Activated CD4-positive, CD25-positive, alpha-beta regulatory T cell treated with anti-CD3 and anti-CD28 coated beads, Interleukin-2, amount 50 U/mL, for 72 hours (primary cell): ENCODE data around the gene OCA2.
"Not testable (repeated sequence)": the region's sequence is repeated elsewhere in the genome, so short reads cannot be mapped to it uniquely, and the experiment has no call there.

ENCODE experiments used
- DNase-seq: peaks from one replicate; pipeline ENCODE4 v3.0.0; 2021

Gene OCA2

DNA sequence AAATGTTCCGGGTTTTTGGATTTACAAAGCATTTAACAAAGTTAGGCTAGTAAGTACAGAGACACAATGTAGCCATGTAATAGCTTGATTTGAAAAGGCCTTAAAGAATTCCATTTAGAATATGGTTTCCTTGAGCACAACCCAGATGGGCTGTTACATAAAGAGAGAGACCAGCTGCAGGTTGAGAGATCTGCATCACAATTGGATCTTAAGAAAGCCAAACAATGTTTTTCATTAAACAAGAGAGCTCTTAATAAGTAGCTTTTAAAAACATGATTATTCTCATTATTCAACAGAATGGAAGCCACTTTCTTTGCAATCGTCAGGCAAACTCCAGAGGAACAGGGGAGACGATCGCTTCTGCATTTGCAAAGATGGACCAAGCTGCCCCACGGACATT, 300.3 kb downstream of the OCA2 start:
- DNase-seq = no peak

- DNase-seq = no peak
Measured at GRCh38 chr15:27797765-27798164, 301.4 kb downstream of the OCA2 start.

DNA sequence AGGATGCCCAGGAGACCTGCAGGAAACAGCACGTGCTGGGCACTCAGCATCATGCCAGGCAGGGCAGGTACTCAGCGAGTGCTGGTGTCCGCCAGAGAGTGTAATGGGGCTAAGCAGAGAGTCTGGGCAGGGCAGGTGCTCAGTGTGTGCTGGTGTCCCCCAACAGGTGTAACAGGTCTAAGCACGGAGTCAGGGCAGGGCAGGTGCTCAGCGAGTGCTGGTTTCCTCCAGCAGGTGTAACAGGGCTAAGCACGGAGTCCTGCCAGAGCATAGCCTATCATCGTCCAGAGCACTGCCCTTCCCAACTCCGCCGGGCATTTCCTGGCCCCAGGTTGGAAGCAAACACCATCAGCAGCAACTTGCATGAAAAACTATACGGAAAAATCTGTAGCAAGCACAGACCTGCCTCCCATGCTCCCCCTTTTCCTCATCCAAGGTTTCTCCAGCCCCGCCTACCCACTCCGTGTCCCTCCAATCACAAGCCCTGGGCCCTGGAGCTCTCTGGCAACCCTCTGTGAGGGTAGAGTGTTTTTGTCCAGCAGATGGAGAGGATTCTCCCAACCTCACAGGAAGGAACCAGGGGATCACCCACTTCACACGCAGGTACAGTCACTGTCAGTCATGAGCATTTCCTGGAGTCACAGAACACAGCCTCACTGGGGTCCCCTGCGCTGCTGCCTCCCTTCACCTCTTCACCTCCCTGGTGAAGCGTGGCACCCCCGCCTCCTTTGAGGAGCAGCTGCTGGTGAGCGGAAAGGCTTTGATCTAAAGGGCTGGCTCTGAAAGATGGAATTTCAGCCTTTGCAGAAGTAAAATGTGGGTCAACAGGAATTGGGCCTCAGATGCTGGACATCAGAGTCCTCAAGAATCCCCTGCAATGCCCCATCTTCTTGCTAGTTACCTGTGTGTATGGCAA, 302.5 kb downstream of the OCA2 start:
- no peak for DNase-seq

DNA sequence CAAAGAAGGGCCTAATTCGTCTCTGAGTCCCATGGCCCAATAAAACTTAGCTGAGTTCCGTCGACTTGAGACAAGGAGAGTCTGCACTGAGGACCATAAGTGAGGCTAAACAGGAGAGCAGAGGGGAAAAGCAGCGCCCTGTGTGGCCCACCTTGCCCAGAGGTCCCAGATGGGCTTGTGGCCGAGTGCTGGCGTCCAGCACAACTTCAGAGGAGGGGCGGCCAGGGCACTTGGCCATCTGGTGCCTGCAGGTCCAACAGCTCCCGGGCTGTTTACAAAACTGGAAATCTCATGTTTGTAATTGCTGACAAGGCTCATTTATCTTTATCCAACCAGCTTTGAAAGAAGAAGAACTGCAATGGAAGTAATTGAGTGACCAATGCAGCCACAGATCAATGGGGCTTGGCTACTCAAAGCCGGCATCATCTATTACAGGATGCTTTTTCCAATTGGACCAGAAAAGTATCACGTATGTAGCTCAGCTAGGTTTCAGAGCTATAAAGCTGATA, 306.3 kb downstream of the OCA2 start:
- DNase-seq = no peak

GRCh38 chr15:27790270-27790669, 308.8 kb downstream of the OCA2 start:
- DNase-seq = no peak

DNA sequence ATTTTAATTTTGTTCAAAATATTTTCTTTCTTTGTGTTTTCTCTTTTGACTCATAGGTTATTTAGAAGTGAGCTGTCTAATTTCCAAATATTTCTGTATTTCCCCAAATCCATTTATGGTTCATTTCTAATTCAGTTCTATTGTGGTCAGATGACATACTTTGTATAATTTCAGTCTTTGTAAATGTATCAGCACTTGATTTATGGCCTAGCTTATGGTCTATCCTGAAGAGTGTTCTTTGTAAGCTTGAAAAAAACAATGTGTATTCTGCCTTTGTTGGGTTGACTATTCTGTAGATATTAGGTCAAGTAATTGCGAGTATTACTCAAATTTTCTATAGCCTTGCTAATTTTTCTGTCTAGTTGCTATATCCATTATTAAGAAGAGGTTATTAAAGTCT, 311.2 kb downstream of the OCA2 start:
- DNase-seq = no peak

GRCh38 chr15:27784107-27784506, 315.0 kb downstream of the OCA2 start:
- DNase-seq = no peak

DNA sequence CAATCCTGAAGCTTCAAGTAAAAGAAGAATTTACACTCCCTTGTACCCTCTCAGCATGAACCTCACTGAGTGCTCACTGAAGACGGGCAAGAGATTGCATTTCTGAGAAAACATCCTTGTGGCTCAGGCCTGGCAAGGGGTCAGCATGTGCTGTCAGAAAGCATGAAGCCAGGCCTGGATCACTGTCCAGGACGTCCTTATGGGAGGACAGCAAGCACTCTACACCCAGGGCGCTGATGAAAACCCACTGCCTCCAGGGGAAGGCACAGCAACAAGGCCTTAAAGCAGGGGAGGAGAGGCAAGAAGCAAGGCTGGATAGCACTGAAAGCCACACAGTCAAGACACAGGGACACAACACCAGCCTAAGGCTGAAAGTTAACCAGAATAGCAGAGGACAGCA, 315.4 kb downstream of the OCA2 start:
- DNase-seq = no peak

DNA sequence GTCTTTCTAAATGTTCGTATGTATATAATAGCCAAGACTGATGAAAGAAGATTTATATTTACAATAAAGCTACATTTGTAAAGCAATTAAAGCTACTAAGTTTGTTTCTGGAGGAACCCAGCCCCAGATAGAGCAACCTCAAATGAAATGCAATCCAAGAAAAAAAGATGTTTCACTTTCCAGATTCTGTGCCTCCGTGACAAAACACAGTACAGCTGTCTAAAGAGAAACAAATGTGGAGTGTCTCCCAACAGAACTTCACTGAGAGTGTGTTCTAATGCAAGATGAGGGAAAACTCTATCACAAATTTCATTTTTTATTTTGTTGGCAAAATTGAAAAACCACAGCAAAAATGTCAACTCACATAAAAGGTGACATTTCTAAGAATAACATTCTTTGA, 317.0 kb downstream of the OCA2 start:
- DNase-seq = no peak

DNA sequence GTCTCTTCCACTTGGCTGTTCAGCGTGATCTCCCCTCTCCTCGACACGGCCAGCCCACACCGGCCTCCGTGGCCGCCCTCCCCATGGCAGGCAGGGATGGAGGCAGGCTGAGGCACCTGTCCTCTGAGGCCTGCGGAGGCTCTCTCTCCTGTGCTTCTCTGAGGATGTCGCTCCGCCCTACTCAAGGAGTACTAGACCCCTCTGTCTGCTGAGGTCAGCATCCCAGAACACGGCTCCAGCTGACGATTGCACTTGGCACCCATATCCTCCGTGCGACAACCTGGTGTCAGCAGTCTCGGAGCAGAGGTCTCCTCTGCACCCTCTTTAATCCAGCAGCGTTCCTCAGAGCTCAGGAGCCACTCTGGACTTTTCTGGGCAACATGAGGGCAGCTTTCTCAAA, 322.6 kb downstream of the OCA2 start:
- no peak for DNase-seq

DNA sequence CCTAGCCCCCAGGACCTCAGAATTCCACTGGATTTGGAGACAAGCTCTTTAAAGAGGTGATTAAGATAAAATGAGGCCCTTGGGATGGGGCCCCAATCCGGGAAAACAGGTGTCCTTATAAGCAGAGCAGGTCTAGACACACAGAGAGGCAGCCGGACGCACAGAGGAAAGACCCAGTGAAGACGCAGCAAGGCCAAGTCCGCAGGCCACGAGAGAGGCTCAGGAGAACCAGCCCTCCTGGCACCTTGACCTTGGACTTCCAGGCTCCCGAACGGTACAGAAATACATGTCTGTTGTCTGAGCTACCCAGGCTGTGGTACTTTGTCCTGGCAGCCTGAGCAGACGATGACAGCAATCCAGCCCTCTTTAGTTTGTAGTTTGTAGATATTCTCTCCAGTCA, 324.5 kb downstream of the OCA2 start:
- no peak for DNase-seq

DNA sequence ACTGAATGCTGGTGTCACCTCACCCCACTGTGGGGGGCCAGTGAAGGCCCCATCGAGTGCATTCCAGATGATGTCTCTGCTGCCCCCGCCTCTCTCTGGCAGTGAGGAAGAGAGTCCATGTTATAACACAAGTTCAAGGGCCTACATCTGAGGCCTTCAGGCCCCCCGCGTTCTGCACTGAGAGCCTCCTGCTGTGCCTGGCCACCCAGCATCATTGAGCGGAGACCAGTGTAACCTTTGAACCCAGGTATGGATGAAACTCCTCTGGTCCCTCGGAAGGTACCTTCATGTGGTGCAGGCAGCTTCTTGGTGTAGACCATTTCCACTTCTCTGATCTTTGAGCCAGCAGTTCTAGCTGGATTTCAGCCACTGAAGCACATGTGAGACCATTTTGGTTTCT, 324.9 kb downstream of the OCA2 start:
- no peak for DNase-seq

GRCh38 chr15:27771892-27772291, 327.2 kb downstream of the OCA2 start:
- DNase-seq = no peak

- DNase-seq = no peak
Measured at GRCh38 chr15:27770769-27771554, 328.2 kb downstream of the OCA2 start.

- DNase-seq = no peak
Measured at GRCh38 chr15:27770086-27770607, 329.0 kb downstream of the OCA2 start.

DNA sequence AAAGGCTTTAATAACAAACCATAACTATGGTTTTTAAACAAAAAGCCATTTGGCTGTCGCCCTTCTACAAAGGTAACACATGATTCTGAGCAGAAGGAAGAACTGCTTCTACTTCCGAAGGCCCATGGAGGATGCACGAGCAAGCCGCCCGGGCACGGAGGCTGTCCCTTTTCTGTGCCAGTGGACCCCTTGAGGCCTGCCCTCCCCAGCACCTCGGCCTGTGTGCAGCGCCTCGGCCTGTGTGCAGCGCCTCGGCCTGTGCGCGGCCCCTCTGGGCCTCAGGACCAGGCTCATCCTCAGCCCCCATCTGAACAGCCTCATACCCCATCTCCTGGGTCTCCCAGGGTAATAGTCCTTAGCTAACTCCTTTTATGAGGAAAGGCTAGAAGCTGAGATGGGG, 329.5 kb downstream of the OCA2 start:
- no peak for DNase-seq

DNA sequence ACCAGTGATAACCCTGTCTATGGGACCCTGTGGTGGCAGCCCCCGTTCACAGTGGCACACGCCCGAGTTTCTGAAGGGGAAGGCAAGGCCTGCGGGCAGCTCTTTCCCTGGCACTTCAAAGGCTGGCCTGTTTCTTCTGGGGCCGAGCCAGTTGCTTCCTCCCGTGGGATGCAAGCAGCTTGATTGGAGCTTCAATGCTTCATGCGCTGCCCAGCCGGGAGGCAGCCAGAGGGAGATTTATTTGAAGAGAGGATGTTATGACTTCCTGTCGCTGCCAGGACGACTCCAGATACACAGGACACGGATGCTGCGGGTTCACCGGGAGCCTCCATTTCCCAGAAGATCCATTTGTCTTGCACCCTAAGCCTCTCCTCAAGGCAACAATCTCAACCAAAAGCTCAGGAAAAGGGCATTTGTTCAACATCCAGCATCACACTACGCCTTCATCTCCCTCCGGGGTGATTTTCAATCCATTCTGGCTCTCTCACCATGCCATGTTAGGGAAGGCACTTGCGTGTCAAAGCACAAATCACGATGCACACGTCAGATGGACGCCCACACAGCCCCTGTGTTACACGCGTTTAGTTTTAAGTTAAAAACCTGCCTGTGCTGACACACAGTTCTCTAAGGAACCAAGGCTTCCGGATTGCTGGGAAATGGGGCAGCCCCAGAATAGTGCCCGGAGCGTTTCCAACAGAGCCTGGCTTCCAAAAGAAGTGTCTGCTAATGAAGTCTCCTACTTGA, 330.2 kb downstream of the OCA2 start:
- DNase-seq = no peak

- no peak for DNase-seq
Measured at GRCh38 chr15:27767918-27768640, 331.0 kb downstream of the OCA2 start.

DNA sequence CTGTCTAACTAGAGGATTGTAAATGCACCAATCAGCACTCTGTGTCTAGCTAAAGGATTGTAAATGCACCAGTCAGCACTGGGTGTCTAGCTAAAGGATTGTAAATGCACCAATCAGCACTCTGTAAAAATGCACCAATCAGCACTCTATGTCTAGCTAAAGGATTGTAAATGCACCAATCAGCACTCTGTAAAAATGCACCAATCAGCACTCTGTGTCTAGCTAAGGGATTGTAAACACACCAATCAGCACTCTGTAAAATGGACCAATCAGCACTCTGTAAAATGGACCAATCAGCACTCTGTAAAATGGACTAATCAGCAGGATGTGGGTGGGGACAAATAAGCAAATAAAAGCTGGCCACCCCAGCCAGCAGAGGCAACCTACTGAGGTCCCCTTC, 331.7 kb downstream of the OCA2 start:
- DNase-seq = not testable (repeated sequence)

DNA sequence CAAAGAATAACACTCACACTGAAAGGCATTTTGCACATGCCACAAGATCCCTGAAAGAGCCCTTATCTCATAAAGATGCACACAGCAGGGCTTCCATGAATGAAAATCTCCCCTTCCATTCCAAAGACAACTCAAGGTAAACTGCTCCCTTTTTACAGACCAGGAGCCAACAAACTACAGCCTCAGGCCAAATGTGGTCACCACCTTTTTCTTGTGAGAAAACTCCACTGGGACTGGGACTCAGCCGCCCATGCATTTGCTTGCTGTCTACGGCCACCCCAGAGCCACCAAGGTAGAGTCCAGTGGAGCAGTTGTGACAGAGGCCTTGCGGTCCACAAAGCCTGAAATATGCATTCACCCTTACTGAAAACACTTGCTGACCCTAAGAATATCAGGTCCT, 334.8 kb downstream of the OCA2 start:
- no peak for DNase-seq

DNA sequence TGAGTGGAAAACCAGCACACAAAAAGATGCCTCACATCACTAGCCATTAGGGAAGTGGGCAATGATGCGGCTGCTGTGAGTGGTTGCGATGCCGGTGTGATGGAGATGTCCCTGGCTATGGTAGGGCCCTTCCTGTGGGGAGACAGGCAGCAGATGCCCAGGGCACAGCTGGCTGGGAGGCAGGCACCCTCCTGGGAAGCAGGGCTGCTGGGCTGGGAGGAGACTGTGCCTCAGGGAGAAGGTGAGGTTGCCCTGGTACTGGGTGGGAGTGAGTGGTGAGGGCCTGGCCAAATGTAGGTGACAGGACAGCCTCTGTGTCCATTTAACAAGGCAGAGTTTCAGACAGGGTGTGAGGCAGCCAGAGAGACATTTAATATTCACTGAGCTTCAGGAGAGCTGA, 335.6 kb downstream of the OCA2 start:
- DNase-seq = no peak

DNA sequence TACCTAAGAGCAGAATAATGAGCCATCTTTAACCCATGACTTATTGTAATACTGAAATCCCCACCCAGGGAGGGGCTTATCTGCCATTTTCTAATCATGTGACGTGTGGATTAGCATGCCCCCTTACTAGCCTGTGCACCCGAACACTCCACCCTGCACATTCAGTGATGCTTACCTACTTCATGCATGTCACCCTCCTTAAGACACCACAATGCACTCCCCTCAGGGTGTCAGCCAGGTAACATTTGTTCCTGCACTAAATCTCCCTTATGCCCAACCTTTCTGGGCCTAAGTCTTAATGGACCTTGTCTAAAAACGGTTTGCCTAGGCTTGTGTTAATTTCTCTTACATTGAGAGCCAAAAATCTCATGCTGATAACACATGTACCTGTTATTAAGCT, 336.6 kb downstream of the OCA2 start:
- DNase-seq = no peak
